H9 (cell line): ENCODE measurements around the gene BCAP29. TPM values are rescaled to one million over a fixed set of nuclear protein-coding genes. Genes with fewer than 3 reads are reported as not detected.

Experiments
- DNase-seq: peaks from one replicate; pipeline ENCODE4 v3.0.0-alpha.2; 2017
- H2AFZ ChIP-seq: one replicate; pipeline ENCODE4 v1.6.1; 2013; ENCODE audit warnings: mild to moderate bottlenecking, low read length, control low read depth, moderate library complexity
- H2AK5ac ChIP-seq: 2 replicates; pipeline ENCODE4 v1.6.1; 2013; ENCODE audit warnings: low read length, control low read depth, mixed read lengths; ENCODE audit not compliant: insufficient read length
- H2BK120ac ChIP-seq: one replicate; pipeline ENCODE4 v1.6.1; 2013; ENCODE audit warnings: low read depth, mild to moderate bottlenecking, low read length, control low read depth, inconsistent platforms; ENCODE audit not compliant: poor library complexity, severe bottlenecking
- H2BK12ac ChIP-seq: 2 replicates; pipeline ENCODE4 v1.6.1; 2013; ENCODE audit warnings: low read length, control low read depth, mixed read lengths, low read depth; ENCODE audit not compliant: insufficient read length
- H2BK15ac ChIP-seq: 2 replicates; pipeline ENCODE4 v1.6.1; 2013; ENCODE audit warnings: low read depth, low read length, control low read depth
- H2BK20ac ChIP-seq: one replicate; pipeline ENCODE4 v1.6.1; 2013; ENCODE audit warnings: low read depth, mild to moderate bottlenecking, low read length, control low read depth, inconsistent platforms; ENCODE audit not compliant: poor library complexity, severe bottlenecking
- H2BK5ac ChIP-seq: 2 replicates; pipeline ENCODE4 v1.6.1; 2013; ENCODE audit warnings: low read length, control low read depth, mixed read lengths; ENCODE audit not compliant: insufficient read length
- H3K14ac ChIP-seq: 2 replicates; pipeline ENCODE4 v1.6.1; 2013; ENCODE audit warnings: low read length, control low read depth; ENCODE audit not compliant: insufficient read depth
- H3K18ac ChIP-seq: 2 replicates; pipeline ENCODE4 v1.6.1; 2013; ENCODE audit warnings: low read depth, mild to moderate bottlenecking, mixed read lengths, low read length, control low read depth; ENCODE audit not compliant: insufficient read length
- H3K23ac ChIP-seq: 2 replicates; pipeline ENCODE4 v1.6.1; 2013; ENCODE audit warnings: low read length, control low read depth, mixed read lengths, low read depth; ENCODE audit not compliant: insufficient read length
- H3K23me2 ChIP-seq: 2 replicates; pipeline ENCODE4 v1.6.1; 2013; ENCODE audit warnings: low read depth, mild to moderate bottlenecking, mixed read lengths, low read length, control low read depth; ENCODE audit not compliant: insufficient read length, poor library complexity, severe bottlenecking
- H3K27ac ChIP-seq: 2 replicates; pipeline ENCODE4 v1.5.1; 2013; ENCODE audit warnings: low read length, control low read depth, mixed read lengths, low read depth; ENCODE audit not compliant: insufficient read length
- H3K27me3 ChIP-seq: 2 replicates; pipeline ENCODE4 v1.6.1; 2013; ENCODE audit warnings: low read length, control low read depth, inconsistent platforms; ENCODE audit not compliant: insufficient read depth
- H3K4ac ChIP-seq: 2 replicates; pipeline ENCODE4 v1.6.1; 2013; ENCODE audit warnings: low read depth, mild to moderate bottlenecking, control low read depth, inconsistent platforms, low read length, moderate library complexity
- H3K4me1 ChIP-seq: 2 replicates; pipeline ENCODE4 v1.6.1; 2013; ENCODE audit warnings: low read length, control low read depth, inconsistent platforms; ENCODE audit not compliant: insufficient read depth
- H3K4me2 ChIP-seq: 2 replicates; pipeline ENCODE4 v1.6.1; 2013; ENCODE audit warnings: low read length, control low read depth, mixed read lengths; ENCODE audit not compliant: insufficient read length, insufficient read depth
- H3K56ac ChIP-seq: 2 replicates; pipeline ENCODE4 v1.6.1; 2013; ENCODE audit warnings: low read depth, mild to moderate bottlenecking, mixed read lengths, low read length, control low read depth; ENCODE audit not compliant: insufficient read length
- H3K79me1 ChIP-seq: 2 replicates; pipeline ENCODE4 v1.6.1; 2013; ENCODE audit warnings: low read depth, mild to moderate bottlenecking, moderate library complexity, low read length, control low read depth, inconsistent platforms; ENCODE audit not compliant: insufficient read depth, poor library complexity, severe bottlenecking
- H3K79me2 ChIP-seq: 2 replicates; pipeline ENCODE4 v1.6.1; 2013; ENCODE audit warnings: low read length, control low read depth, inconsistent platforms; ENCODE audit not compliant: insufficient read depth
- H3K9ac ChIP-seq: 2 replicates; pipeline ENCODE4 v1.6.1; 2013; ENCODE audit warnings: low read length, control low read depth, mixed read lengths; ENCODE audit not compliant: insufficient read length; ENCODE audit errors: extremely low read depth
- H3K9me3 ChIP-seq: one replicate; pipeline ENCODE4 v1.6.1; 2013; ENCODE audit warnings: low read depth, low read length, inconsistent platforms; ENCODE audit not compliant: control insufficient read depth
- H3T11ph ChIP-seq: one replicate; pipeline ENCODE4 v1.6.1; 2013; ENCODE audit warnings: mild to moderate bottlenecking, low read length, control low read depth, inconsistent platforms
- H4K20me1 ChIP-seq: one replicate; pipeline ENCODE4 v1.6.1; 2013; ENCODE audit not compliant: control insufficient read depth, insufficient read length, insufficient read depth
- H4K5ac ChIP-seq: 2 replicates; pipeline ENCODE4 v1.6.1; 2013; ENCODE audit warnings: low read depth, mild to moderate bottlenecking, mixed read lengths, low read length, control low read depth; ENCODE audit not compliant: insufficient read length
- H4K8ac ChIP-seq: replicated peaks from 2 replicates; pipeline ENCODE4 v1.6.1; 2013; ENCODE audit warnings: low read length, control low read depth, mixed read lengths, low read depth; ENCODE audit not compliant: insufficient read length
- H4K91ac ChIP-seq: 2 replicates; pipeline ENCODE4 v1.6.1; 2013; ENCODE audit warnings: low read depth, mild to moderate bottlenecking, moderate library complexity, mixed read lengths, low read length, control low read depth; ENCODE audit not compliant: insufficient read length
- H3K27ac Mint-ChIP-seq, 3 experiments: 2 replicates in 2 of 3; 3 replicates in 1 of 3; pipeline ENCODE4 v1.8.0; 2020 to 2021; ENCODE audit warnings: mixed read lengths in 3 of 3, mild to moderate bottlenecking in 1 of 3, moderate library complexity in 1 of 3
- H3K27me3 Mint-ChIP-seq: 2 replicates; pipeline ENCODE4 v1.8.0; 2021; ENCODE audit warnings: low read depth, mild to moderate bottlenecking, moderate library complexity, mixed read lengths
- H3K36me3 Mint-ChIP-seq, 3 experiments: 2 replicates in 2 of 3; 3 replicates in 1 of 3; pipeline ENCODE4 v1.8.0; 2020 to 2021; ENCODE audit warnings: low read depth in 3 of 3, mixed read lengths in 3 of 3; ENCODE audit not compliant: insufficient read depth in 1 of 3
- H3K4me1 Mint-ChIP-seq, 2 experiments: 2 replicates each; pipeline ENCODE4 v1.8.0; 2020; ENCODE audit warnings: mixed read lengths in 2 of 2
- H3K4me3 Mint-ChIP-seq, 2 experiments: 2 replicates in 1 of 2; 3 replicates in 1 of 2; pipeline ENCODE4 v1.8.0; 2020 to 2021; ENCODE audit warnings: mild to moderate bottlenecking in 2 of 2, mixed read lengths in 2 of 2, moderate library complexity in 1 of 2
- H3K9me3 Mint-ChIP-seq, 2 experiments: 2 replicates in 1 of 2; 3 replicates in 1 of 2; pipeline ENCODE4 v1.8.0; 2020; ENCODE audit warnings: mild to moderate bottlenecking in 2 of 2, mixed read lengths in 2 of 2, moderate library complexity in 1 of 2
- CTCF ChIP-seq: fragments of 200-600 bp; sonication (generic); conservative IDR thresholded peaks from 3 replicates; pipeline ENCODE4 v1.8.0; 2021; ENCODE audit warnings: antibody characterized with exemption, mild to moderate bottlenecking
- WGBS: extraction: QIAGEN DNeasy Blood & Tissue Kit; methylation state at CpG from one replicate; pipeline ENCODE4 v1.1.7; 2013; ENCODE audit warnings: missing lambda C conversion rate, low lambda C conversion rate, mixed read lengths; ENCODE audit not compliant: insufficient read length; ENCODE audit errors: extremely low coverage; 5-methylcytosine and 5-hydroxymethylcytosine counted together
- total RNA-seq: library from RNA; stranded (reverse); gene quantifications from 2 replicates; pipeline ENCODE4 v1.2.1, GENCODE V29; 2021

BCAP29 gene
- total RNA-seq, 1 experiment from 2014 or later = 30.6 TPM

GRCh38 chr7:107597953-107598352 lies 17.9 kb downstream of the BCAP29 start:
- Histone ChIP-seq H3K4ac (no peak overlapping the region), H3K14ac (no peak overlapping the region), H3K56ac (no peak overlapping the region), H4K5ac (no peak overlapping the region), H3K23me2 (no peaks in the 10 kb centered on the region), H4K91ac (no peak overlapping the region), H4K20me1 (no peaks in the 10 kb centered on the region), H3K79me2 (no peaks in the 10 kb centered on the region), H2BK15ac (no peak overlapping the region), H3K23ac (no peak overlapping the region), H3K4me1 (no peaks in the 10 kb centered on the region), H3K27me3 (no peaks in the 10 kb centered on the region), H3K27ac (no peak overlapping the region), H3T11ph (no peak overlapping the region), H3K4me2 (no peak overlapping the region), H2AFZ (no peak overlapping the region), H3K9ac (no peak overlapping the region), H3K9me3 (no peaks in the 10 kb centered on the region), H3K18ac (no peak overlapping the region), H3K79me1 (no peaks in the 10 kb centered on the region), H2BK12ac (no peak overlapping the region), H2BK120ac (no peak overlapping the region), H2BK5ac (no peak overlapping the region), H2AK5ac (no peak overlapping the region), H4K8ac (no peak overlapping the region), H2BK20ac (no peak overlapping the region)
- no peak overlapping the region for H3K27ac Mint-ChIP-seq
- H3K4me3 Mint-ChIP-seq = no peak overlapping the region
- DNase-seq = no peak
- H3K9me3 Mint-ChIP-seq = no peaks in the 10 kb centered on the region
- WGBS = no CpG with 5 or more reads among the region's 4 CpGs
- no peak for TF ChIP-seq CTCF
- H3K4me1 Mint-ChIP-seq = no peaks in the 10 kb centered on the region
- H3K36me3 Mint-ChIP-seq = peaks cover 0 to 21% (median 13%) of the 10 kb centered on the region in 3 experiments; a peak in 4 of 7 replicates
- no peaks in the 10 kb centered on the region for H3K27me3 Mint-ChIP-seq
